RPMI8226 (cell line): ENCODE measurements around the gene SGIP1.
A peak's percentile ranks its signal among the peaks of the same experiment; 100 is the strongest.
"Not testable (repeated sequence)": the region's sequence is repeated elsewhere in the genome, so short reads cannot be mapped to it uniquely, and the experiment has no call there.

Source experiments
- DNase-seq: peaks from one replicate; pipeline ENCODE4 v3.0.0-alpha.2; 2015

The SGIP1 gene

DNA sequence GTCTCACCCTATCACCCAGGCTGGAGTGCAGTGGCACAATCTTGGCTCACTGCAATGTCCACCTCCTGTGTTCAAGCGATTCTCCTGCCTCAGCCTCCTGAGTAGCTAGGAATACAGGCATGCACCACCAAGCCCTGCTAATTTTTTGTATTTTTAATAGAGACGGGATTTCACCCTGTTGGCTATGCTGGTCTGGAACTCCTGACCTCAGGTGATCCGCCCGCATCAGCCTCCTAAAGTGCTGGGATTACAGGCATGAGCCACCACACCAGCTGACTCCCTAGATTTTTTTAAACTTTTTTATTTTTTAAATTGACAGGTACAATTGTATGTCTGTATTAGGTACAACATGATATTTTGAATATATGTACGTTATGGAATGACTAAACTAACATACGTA lies 200.6 kb downstream of the SGIP1 start:
- not testable (repeated sequence) for DNase-seq

DNA sequence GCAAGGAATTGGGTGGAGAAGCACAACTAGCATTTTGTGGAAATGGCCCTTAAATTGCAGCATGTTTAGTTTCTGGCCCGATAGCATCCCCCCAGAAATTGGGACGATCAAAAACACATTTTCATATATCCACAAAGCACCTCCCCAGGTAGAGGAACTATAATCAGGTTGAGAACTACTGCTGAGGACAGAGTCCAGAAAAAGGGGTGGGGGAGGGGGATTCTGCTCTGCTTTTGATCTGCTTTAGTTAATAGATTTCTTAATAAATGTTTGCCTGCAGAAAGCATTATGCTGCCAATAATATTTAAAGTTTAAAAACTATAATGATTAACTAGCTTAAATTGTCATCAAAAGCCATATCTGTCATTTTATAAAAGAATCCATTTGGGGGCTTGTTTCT lies 203.9 kb downstream of the SGIP1 start:
- DNase-seq, result no peak

DNA sequence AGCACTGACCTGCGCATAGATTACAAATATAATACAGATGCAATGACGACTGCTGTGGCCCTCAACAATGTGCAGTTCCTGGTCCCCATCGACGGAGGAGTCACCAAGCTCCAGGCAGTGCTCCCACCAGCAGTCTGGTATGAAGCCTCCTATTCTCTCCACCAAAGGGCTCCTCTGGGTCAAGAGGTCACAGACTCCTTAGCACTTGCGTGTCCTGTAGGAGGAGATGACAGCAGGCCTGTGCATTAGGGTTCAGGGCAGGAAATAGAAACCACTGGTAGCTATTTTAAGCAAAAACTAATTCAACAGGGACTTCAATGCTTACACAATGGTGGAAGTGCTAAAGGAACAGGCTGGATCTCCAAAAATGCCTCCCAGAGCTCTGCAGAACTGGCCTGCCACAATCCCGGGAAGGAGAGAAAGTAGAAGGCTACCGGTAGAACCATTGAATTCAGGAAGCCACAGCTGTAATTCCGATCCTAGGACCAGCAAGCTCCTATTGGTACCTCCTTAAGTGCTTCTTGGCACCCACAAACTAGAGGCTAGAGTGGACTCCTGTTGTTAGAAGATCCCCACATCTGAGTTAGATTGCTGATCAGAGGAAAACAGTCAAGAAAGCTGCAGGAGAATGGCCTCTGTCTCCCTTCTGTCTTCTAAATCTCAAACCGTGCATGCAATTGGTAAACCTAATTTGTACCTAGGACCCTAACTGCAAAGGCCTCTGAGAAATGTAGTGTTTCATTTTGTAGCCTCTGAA lies 205.6 kb downstream of the SGIP1 start:
- DNase-seq, result peak; percentile 80

DNA sequence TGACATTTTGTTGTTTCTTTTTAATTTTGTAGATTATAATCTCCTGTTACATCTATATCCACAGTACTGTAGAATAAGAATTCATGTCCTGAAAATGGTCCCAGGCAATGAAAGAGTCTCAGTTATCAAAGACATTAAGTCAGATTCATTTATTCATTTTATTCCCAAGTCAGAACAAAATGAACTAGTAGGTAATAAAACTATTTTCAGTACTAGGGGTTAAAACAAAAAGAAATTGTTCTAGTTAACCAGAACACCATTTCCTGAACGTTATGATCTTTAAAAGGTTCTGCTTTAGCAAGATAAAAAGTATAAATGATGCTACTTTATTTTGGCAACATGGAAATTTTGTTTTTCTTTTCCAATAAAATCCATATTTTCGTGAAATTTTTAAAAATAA lies 211.5 kb downstream of the SGIP1 start:
- DNase-seq, result no peak

DNA sequence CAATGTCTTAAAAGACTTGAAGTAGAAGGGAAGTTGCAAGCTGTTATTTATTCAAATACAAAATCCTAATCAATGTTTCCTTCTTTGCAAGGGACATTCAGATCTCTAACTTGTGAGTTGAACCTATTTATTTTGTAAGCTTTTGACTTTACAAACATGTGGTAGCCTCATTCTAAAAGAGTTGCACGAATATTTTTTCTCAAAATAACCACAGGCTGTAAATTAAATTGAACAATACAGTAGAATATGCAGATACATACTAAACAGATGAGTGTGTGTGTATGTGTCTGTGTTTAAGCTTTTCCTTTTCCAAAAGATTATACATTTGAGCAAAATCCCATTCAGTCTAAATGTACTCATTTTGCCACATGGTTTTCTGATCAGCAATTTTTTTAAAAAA lies 213.5 kb downstream of the SGIP1 start:
- DNase-seq, result no peak

DNA sequence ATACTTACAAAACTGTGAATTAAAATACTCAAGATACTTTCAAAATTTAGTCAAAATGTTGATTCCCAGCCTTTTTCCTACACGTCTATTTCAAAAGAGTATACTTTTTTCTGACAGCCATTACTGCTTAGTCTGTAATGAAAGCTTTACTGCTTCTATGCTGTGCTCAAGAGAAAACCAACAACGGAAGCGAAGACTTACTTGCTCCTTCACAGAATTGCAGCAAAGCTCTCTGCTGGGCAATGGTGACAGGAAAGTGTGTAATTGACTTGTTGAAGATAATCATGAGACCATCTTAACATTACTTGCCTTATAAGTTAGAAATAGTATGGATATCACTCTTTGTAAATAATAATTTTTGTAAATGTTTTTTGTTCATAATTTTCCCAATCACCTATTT lies 216.6 kb downstream of the SGIP1 start:
- DNase-seq, result no peak

DNA sequence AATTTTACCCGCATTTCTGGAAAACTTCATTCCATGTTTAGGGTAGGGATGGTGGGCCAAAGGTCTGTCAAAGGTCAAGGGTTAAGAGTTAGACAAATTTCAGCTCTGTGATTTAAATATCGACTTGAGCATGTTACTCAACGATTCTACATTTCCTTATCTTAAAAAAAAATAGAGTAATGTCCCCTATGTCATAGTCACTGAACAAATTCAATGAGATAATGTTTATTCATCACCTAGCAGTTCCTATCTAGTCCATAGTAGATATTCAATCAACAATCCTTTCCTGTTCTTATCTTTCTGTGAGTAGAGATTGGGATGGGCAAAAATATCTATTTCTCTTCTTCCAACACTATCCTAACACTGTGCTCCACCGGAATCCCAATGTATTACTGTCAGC lies 217.2 kb downstream of the SGIP1 start:
- no peak for DNase-seq

DNA sequence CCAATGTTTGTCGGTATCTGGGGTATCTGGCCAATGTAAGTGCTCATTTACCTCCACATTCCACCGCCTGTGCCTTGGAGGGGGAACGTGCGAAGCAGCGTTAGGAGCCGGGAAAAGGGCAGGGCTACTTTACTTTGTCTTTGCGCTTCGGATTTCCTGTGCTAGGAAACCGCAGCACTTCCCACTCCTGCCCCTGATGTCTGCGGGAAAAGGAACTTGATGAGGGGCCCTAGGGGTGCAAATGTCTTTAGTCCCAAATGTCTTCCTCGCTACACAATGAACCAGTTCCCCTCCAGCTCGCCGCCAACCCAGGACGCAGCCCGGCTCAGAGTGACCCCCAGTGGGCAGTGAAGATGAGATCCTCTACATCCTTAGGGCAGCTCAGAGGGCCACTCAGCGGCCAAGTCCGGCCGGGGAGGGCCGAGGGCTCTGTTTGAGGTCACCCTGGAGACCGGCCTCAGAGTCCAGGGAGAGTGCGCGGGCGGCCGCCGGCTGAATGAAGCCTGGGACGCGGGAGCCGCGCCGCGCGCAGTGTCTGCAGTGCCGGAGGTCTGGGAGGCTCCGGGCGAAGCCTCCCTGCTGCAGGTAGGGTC lies 218.1 kb downstream of the SGIP1 start, which contains the start of gene DYNLT5:
Gene DYNLT5 (plus strand): TSS at position 460 of the 593 bp plus-strand sequence. CDS start 2,200 bp downstream, outside the sequence.
- DNase-seq, result no peak

DNA sequence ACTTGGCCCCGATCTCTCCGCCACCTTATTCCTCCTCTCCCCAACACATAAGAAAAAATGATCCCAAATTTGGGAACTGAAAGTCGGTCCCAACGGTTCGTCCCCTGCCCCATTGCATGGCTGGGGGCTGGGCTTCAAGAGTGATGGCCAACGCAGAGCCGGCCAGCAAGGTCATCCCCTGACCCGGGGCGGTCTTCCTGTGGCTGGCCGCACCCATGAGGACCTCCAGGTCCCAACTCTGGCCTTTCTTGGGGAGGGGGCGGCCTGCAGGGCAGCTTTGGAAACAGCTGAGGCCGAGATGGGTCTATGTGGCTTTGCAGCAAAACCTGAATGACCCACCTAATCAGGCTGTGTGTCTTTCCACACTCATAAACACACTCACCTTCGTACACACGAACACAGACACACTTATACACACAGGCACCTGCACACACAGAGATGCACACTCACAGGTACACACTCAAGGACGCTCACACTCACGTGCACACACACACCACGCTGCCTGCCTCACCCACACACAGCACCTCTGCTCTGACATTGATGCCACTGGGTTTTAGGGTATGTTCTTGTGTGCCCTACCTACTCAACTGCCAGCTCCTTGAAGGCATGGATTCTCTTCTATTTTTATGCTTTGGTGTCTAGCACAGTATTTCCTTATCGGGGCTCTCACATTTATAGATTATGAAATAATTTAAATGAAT lies 218.9 kb downstream of the SGIP1 start:
- no peak for DNase-seq

DNA sequence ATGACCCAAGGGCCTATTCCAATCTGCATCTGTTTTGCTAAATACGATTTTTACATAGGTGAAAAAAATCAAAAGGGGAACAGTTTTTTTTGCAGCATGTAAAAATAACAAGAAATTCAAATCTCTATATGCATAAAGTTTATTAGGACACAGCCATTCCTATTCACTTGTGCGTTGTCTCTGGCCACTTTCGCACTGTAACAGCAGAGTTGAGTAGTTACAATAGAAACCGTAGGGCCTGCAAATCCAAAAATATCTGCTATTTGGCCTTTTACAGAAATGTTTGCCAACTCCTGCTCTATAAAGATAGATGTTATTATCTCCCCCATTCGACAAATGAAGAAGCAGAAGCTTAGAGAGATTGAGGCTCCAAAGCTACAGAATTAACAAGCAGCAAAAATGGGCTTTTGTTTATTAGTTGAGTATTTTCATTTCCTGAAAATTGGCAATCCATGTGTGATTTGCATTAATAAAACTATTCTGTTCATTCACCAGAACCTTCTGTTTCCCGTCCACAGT lies 223.8 kb downstream of the SGIP1 start:
- DNase-seq, result peak; percentile 43

DNA sequence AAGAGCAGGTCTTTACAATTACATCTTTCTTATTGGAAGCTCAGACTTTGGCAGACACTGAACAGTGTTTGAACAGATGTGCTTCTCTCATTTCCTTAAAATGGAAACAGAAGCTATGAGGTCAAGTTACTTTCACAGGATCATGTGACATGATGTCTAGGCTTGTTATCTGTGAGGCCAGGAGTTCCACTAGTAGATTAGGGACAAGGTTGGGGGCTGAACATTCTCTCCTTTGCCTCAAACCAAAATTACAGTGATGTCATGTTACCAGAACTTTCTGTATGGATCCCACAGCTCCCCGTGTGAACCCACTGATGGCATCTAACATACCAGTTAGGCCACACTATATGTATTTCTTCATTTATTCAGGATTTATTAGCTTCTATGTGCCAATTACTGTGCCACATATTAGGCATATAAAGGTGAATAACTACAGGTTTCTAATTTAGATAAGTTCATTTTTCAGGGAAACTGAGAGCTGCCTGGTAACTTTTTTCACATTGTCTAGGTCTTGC lies 224.3 kb downstream of the SGIP1 start:
- DNase-seq, result peak; percentile 76

DNA sequence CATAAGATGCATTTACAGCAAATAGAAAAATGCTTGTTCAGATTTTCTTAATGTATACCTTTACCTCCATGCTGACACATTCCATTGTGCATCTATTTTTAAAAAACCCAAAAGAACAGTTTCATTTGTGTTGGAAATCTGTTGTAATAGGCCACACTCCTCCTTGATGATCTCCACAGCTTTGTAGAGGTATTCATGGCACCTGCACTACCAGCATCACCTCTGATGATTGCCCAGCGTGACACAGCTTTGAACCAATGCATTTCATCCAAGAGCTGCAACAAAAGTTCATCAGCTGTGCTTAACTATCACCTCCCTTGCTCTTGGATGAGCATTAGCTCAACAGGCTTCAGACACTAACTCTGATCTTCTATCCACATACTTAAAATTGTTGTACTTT lies 226.6 kb downstream of the SGIP1 start:
- peak; percentile 71 for DNase-seq

DNA sequence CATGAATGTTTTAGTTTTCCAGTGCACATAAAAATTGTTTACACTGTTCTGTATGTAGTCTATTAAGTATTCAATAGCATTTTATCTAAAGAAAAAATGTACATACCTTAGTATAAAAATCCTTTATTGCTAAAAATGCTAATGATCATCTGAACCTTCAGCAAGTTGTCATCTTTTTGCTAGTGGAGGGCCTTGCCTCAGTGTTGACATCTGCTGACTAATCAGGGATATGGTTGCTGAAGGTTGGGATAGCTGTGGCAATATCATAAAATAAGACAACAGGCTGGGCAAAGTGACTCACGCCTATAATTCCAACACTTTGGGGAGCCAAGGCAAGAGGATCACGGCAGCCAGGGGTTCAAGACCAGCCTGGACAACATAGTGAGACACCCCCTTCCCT lies 227.3 kb downstream of the SGIP1 start:
- DNase-seq, result no peak

DNA sequence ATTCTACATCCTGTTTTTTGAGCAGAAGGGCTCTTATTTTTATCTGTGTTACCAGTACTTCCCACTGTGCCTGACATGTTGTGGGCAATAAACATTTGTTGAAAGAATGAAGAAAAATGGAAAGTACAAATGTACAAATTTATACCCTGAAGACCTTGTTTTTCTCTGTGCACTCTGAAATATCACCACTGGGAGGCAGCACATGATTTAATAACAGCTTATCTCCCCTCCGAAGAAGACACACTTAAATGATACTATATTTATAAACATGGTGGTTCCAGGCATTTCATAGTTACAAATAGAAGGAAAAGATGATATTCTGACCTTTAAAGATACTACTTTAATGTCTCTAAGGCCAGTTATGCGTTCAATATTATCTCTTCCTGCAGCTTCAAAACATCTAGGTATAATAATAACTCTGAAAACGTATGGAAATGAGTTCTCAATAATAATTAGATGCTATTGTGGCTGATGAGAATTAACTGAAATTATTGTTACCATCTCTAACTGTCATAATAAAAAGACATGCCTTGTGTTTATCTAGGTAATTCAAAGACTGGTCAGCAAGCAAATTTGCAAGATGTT lies 231.1 kb downstream of the SGIP1 start:
- peak; percentile 66 for DNase-seq

DNA sequence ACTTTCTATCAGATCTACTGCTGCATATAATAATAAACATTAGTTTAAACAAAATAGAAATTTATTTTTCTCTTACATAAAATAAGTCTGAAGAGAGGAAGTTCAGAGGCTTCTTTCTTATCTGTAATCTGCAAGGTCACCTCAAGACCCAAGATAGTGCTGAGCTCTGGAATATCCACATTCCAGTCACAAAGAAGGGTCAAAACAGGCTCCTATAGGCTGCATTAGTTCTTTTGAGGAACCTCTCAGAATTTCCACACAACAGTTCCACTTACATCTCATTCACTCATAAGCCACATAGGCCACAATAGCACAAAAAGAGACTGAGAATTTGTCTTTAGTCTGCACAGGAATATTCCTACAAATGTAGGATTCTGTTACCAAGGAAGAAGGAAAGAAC lies 233.7 kb downstream of the SGIP1 start:
- no peak for DNase-seq

DNA sequence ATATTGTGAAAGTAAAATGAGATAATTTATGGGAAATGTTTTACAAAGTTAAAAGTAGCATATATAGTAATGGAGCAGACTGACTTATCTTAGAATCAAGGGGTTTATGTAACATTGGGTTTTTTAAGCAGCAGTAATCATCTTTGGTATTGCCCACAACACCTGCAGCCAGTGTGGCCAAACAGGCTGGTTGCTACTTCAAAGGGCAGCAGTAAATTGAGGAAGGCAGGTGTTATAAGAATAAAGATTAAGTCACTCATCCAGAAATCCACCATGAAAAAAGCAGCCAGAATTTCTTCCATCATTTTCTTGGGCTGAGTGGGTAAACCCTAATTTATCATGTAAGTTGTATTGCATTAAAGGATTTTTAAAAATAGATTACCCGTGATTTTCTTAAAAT lies 235.0 kb downstream of the SGIP1 start:
- DNase-seq, result peak; percentile 79

DNA sequence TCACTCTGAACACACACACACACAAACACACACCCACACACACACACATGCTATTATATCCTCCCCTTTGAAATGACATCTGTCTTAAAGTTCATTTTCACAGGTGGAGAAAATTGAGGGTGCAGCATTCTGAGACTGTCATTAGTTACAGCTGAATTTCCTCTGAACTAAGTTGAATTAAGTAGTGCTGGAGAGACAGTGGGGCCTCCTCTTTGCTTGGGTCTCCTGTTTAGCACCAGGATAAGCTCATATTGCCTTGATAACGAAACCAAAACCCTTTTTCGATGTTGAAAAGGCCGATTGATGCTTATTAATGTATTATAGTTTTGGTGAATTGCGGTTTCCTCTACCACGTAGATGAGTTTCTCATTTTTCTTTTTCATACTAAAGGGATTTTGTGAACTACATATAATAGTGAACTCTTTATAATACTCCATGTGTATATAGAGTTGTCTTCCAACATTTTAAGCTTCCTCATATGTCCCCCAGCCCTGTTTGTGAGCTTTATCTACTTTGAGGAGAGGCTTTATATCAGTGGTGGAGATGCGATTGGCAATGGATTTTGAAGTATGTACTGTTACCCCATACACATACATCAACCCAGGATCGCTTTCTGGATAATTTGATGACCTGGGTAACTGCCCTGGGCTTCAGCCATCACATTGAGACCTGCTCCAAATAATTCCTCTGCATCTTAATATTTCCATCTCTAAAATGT lies 235.7 kb downstream of the SGIP1 start:
- peak; percentile 83 for DNase-seq

DNA sequence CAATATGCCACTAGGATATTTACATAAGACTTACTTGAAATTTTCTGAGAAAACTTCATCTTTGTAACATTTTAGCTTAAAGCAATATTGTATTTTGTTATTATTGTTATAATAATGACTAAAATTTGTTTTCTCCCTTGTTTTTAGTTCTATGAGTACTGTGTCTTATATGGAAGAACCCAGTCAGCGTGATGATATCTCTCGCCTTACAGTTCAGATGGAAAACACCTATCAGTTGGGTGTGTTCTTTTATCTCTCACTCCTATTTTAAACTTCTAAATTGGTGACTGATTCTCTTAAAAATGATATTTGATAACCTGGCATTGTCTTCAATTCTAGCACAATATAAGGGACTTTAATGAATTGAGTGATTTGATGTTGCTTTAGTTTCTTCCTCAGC lies 236.3 kb downstream of the SGIP1 start:
- no peak for DNase-seq

DNA sequence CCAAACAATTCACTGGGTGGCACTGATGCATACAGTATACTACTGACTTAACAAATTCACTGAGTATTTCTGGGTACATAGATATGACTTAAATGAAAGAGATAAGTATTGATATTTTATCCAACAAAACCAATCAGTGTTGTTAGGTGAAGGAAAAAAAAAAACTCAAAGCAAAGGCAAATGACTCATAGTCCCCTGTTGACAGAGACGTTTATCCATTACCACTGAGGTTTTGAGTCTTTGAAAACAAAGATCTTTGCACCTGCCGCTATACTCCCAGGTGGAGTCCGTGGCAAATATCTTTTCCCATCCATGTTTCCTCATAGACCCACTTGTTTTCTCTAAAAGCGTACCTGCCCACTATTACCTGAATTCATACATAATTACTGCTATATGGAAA lies 236.7 kb downstream of the SGIP1 start:
- no peak for DNase-seq

DNA sequence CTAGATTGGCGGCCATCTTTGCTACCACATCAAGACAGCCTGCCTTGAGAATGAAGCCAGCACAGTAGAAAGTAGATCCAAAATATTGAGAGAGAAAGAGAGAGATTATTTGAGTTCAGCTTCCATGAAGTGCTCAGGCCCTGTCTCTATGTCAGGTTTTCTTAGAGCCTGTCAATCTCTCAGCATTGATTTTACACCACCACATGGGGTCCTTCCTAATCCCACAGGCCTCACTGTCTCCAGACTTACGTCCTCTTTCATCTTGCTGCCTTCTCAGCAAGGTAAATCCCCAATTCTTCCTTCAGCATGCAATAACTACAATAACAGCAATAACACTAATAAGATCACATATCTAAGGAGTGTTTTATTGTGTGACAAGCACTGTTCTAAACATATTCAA lies 239.3 kb downstream of the SGIP1 start:
- DNase-seq, result no peak

DNA sequence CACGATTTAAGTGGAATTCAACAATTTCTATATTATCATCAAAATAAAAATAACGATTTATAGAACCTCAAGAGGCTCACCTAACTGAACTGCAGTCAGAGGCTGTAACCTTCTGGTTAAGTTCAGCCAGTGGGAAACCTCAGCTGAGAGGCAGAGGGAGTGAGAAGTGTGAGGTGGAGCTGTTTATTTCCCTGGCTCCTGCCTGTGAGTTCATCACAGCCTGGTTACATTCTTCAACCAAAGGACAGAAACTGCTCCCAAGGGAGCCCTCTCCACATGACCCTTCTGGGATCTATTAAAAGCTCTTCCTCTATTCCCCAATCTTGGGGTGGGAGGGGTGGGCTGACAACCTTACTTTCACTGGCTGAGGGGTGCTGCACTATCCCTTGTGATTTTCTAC lies 240.5 kb downstream of the SGIP1 start:
- DNase-seq, result no peak

DNA sequence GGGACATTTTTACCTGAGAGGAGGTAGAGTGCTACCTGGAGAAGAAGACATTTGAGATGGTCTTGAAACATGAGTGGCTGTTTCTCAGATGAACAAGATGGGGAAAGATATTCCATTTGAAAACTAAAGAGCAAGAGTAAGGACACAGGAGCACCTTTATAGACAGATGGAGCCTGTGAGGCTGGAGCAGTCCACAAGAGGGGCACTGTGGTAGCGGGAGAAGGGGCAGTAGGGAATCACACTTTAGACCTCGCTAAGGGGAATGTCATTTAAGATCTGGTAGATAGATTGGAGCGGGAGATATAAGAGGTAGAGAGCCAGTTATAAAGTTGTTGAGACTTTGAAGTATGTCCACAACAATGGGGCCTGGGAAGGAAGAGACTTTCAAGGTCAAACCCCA lies 241.7 kb downstream of the SGIP1 start:
- no peak for DNase-seq

DNA sequence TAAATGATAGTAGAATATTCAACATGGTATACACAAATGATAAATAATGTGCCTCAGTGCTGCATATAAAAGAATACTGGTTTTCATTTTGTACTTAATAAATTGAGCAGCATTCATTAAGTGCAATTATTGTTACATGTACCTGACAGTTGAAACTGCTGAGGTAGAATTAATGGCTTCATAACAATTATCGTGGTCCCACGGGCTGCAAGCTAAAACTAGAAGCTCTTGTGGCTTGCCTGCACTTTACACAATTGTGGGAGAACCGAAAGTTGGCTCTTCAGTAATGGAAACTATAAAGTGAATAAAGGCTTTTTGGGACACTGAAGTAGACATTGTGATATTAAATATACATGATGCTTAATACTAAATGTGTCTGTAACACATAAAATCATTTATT lies 243.9 kb downstream of the SGIP1 start:
- DNase-seq, result peak; percentile 81
